Measurements from ENCODE around the gene LPCAT2. TPM values are rescaled to one million over a fixed set of nuclear protein-coding genes. Genes with fewer than 3 reads are reported as not detected.

Gene LPCAT2
- total and polyA plus RNA-seq, 2 experiments from 2014 or later, result 7.8 to 23.8 TPM

GRCh38 chr16:55474821-55475220, 34.1 kb upstream of the LPCAT2 start:
- H3K4me3 Mint-ChIP-seq, result no peak overlapping the region
- 0 out of 2 replicates have a peak, but pooled peaks cover 3% of the 10 kb centered on the region for H3F3A ChIP-seq (replicated peaks; ENCODE audit: low read depth)
- H3K27ac Mint-ChIP-seq, result no peak overlapping the region
- H3K27me3 ChIP-seq (ENCODE audit: insufficient read depth), result peaks cover 50% of the 10 kb centered on the region
- peaks cover 29% of the 10 kb centered on the region for H3K4me1 Mint-ChIP-seq
- no peaks in the 10 kb centered on the region for H3K36me3 ChIP-seq (ENCODE audit: insufficient read depth)
- no peaks in the 10 kb centered on the region for H3K36me3 Mint-ChIP-seq (ENCODE audit: low read depth)
- no peak overlapping the region for H2AFZ ChIP-seq
- no peak overlapping the region for H3K4me2 ChIP-seq
- DNase-seq (ENCODE audit: low spot score) (no peak), ATAC-seq (no peak)
- no peak overlapping the region for H3K4me3 ChIP-seq
- H4K20me1 ChIP-seq (replicated peaks; ENCODE audit: insufficient read depth), result no peaks in the 10 kb centered on the region
- H3K79me2 ChIP-seq (replicated peaks; ENCODE audit: insufficient read depth), result no peaks in the 10 kb centered on the region
- H3K9me3 Mint-ChIP-seq, result no peaks in the 10 kb centered on the region; the same call in 2 of the 3 replicates
- H3K4me1 ChIP-seq (ENCODE audit: insufficient read depth), result peaks cover 20% of the 10 kb centered on the region
- TF ChIP-seq EZH2 (IDR thresholded peaks at IDR 0.05; ENCODE audit: low read depth, unreplicated experiment), result no peak
- no peak for TF ChIP-seq EZH2phosphoT487 (IDR thresholded peaks at IDR 0.05; ENCODE audit: unreplicated experiment)
- TF ChIP-seq POLR2AphosphoS5 (IDR thresholded peaks at IDR 0.05; ENCODE audit: low read depth), result no peak
- TF ChIP-seq, protein P1, sequence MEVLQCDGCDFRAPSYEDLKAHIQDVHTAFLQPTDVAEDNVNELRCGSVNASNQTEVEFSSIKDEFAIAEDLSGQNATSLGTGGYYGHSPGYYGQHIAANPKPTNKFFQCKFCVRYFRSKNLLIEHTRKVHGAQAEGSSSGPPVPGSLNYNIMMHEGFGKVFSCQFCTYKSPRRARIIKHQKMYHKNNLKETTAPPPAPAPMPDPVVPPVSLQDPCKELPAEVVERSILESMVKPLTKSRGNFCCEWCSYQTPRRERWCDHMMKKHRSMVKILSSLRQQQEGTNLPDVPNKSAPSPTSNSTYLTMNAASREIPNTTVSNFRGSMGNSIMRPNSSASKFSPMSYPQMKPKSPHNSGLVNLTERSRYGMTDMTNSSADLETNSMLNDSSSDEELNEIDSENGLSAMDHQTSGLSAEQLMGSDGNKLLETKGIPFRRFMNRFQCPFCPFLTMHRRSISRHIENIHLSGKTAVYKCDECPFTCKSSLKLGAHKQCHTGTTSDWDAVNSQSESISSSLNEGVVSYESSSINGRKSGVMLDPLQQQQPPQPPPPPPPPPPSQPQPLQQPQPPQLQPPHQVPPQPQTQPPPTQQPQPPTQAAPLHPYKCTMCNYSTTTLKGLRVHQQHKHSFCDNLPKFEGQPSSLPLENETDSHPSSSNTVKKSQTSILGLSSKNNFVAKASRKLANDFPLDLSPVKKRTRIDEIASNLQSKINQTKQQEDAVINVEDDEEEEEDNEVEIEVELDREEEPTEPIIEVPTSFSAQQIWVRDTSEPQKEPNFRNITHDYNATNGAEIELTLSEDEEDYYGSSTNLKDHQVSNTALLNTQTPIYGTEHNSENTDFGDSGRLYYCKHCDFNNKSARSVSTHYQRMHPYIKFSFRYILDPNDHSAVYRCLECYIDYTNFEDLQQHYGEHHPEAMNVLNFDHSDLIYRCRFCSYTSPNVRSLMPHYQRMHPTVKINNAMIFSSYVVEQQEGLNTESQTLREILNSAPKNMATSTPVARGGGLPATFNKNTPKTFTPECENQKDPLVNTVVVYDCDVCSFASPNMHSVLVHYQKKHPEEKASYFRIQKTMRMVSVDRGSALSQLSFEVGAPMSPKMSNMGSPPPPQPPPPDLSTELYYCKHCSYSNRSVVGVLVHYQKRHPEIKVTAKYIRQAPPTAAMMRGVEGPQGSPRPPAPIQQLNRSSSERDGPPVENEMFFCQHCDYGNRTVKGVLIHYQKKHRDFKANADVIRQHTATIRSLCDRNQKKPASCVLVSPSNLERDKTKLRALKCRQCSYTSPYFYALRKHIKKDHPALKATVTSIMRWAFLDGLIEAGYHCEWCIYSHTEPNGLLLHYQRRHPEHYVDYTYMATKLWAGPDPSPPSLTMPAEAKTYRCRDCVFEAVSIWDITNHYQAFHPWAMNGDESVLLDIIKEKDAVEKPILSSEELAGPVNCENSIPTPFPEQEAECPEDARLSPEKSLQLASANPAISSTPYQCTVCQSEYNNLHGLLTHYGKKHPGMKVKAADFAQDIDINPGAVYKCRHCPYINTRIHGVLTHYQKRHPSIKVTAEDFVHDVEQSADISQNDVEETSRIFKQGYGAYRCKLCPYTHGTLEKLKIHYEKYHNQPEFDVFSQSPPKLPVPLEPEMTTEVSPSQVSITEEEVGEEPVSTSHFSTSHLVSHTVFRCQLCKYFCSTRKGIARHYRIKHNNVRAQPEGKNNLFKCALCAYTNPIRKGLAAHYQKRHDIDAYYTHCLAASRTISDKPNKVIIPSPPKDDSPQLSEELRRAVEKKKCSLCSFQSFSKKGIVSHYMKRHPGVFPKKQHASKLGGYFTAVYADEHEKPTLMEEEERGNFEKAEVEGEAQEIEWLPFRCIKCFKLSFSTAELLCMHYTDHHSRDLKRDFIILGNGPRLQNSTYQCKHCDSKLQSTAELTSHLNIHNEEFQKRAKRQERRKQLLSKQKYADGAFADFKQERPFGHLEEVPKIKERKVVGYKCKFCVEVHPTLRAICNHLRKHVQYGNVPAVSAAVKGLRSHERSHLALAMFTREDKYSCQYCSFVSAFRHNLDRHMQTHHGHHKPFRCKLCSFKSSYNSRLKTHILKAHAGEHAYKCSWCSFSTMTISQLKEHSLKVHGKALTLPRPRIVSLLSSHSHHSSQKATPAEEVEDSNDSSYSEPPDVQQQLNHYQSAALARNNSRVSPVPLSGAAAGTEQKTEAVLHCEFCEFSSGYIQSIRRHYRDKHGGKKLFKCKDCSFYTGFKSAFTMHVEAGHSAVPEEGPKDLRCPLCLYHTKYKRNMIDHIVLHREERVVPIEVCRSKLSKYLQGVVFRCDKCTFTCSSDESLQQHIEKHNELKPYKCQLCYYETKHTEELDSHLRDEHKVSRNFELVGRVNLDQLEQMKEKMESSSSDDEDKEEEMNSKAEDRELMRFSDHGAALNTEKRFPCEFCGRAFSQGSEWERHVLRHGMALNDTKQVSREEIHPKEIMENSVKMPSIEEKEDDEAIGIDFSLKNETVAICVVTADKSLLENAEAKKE (CRISPR knock-in tag; IDR thresholded peaks at IDR 0.05), result no peak
- TF ChIP-seq STAT1 (IDR thresholded peaks at IDR 0.05; ENCODE audit: unreplicated experiment), result no peak
- TF ChIP-seq ZNF331 (CRISPR knock-in tag; IDR thresholded peaks at IDR 0.05; ENCODE audit: low read depth), result no peak
- peaks cover 33% of the 10 kb centered on the region for H3K27me3 Mint-ChIP-seq (ENCODE audit: insufficient read depth, low read depth, poor library complexity)
- H3K27ac ChIP-seq (ENCODE audit: low read depth), result no peak overlapping the region
- H3K9me2 ChIP-seq (ENCODE audit: insufficient read depth), result no peaks in the 10 kb centered on the region

DNA sequence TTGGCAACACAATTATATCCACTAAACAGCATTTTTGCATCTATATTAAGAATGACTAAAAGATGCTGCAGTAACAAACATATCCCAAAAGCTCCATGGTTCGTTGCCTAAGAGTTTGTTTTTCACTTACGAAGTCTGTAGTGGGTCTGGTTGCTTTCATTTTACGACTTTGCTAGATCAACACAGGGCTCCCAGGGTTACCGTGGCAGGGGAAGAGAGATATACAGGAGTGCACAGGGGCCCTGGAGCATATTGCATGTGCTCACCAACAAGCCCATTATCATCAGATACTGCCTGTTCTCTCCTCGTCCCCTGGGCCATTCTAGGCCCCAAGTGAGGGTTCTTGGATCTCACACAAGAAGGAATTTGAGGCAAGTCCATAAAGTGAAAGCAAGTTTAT, 33.0 kb upstream of the LPCAT2 start:
- Histone ChIP-seq H3F3A (replicated peaks; ENCODE audit: low read depth) (0 out of 2 replicates have a peak, but pooled peaks cover 3% of the 10 kb centered on the region), H3K4me3 (no peak overlapping the region), H3K36me3 (ENCODE audit: insufficient read depth) (no peaks in the 10 kb centered on the region), H3K27me3 (ENCODE audit: insufficient read depth) (peaks cover 61% of the 10 kb centered on the region), H2AFZ (no peak overlapping the region), H3K4me1 (ENCODE audit: insufficient read depth) (peaks cover 24% of the 10 kb centered on the region), H3K4me2 (no peak overlapping the region), H3K79me2 (replicated peaks; ENCODE audit: insufficient read depth) (no peaks in the 10 kb centered on the region), H3K27ac (ENCODE audit: low read depth) (no peak overlapping the region), H4K20me1 (replicated peaks; ENCODE audit: insufficient read depth) (peaks cover 4% of the 10 kb centered on the region), H3K9me2 (ENCODE audit: insufficient read depth) (no peaks in the 10 kb centered on the region)
- Mint-ChIP-seq H3K27ac (no peak overlapping the region), H3K4me3 (no peak overlapping the region), H3K27me3 (ENCODE audit: insufficient read depth, low read depth, poor library complexity) (peaks cover 37% of the 10 kb centered on the region), H3K4me1 (peaks cover 35% of the 10 kb centered on the region), H3K9me3 (no peaks in the 10 kb centered on the region; the same call in 2 of the 3 replicates), H3K36me3 (ENCODE audit: low read depth) (no peaks in the 10 kb centered on the region)
- TF ChIP-seq EZH2phosphoT487 (IDR thresholded peaks at IDR 0.05; ENCODE audit: unreplicated experiment) (no peak), NANOG (IDR thresholded peaks at IDR 0.05; ENCODE audit: borderline replicate concordance) (no peak), ETS1 (IDR thresholded peaks at IDR 0.05) (no peak), EZH2 (IDR thresholded peaks at IDR 0.05; ENCODE audit: low read depth, unreplicated experiment) (no peak), ZNF331 (CRISPR knock-in tag; IDR thresholded peaks at IDR 0.05; ENCODE audit: low read depth) (no peak)
- ATAC-seq (no peak), DNase-seq (ENCODE audit: low spot score) (no peak)
